SK-N-SH (cell line): ENCODE data around the gene PRDM8. TPM values are rescaled to one million over a fixed set of nuclear protein-coding genes. Genes with fewer than 3 reads are reported as not detected.

ENCODE experiments used
- CTCF ChIA-PET: fragments of 300-600, 350-600 bp; formaldehyde crosslinking; extraction: SDS; loops from one replicate; lab custom pipeline; 2021; lab: Yijun Ruan, JAX
- POLR2A ChIA-PET: fragments of 350-600 bp; sonication (Branson Sonifier 250); formaldehyde crosslinking; extraction: SDS; loops from one replicate; lab custom pipeline; 2020; ENCODE audit warnings: antibody characterized with exemption, inconsistent platforms; lab: Yijun Ruan, JAX
- DNase-seq: peaks from one replicate; pipeline ENCODE4 v3.0.0; 2012
- H2AFZ ChIP-seq: fragments of 200-600 bp; sonication (generic); 2 replicates; pipeline ENCODE4 v1.8.1; 2016; ENCODE audit warnings: antibody characterized with exemption, mild to moderate bottlenecking, low read depth
- H3F3A ChIP-seq: fragments of 200-600 bp; sonication (generic); replicated peaks from 2 replicates; pipeline ENCODE3; 2016; ENCODE audit warnings: antibody characterized with exemption, mild to moderate bottlenecking; ENCODE audit not compliant: insufficient read depth
- H3K27ac ChIP-seq, 2 experiments: fragments of 200-500 bp in 1 of 2; fragments of 200-600 bp in 1 of 2; sonication (Bioruptor generic) in 1 of 2; sonication (generic), shearing (Covaris generic) in 1 of 2; 2 replicates each; pipeline versions ENCODE4 v1.5.1 to v1.6.1; 2014 to 2016; ENCODE audit warnings: low read depth in 2 of 2, inconsistent platforms in 1 of 2, low read length in 1 of 2, mild to moderate bottlenecking in 1 of 2, mixed read lengths in 1 of 2
- H3K27me3 ChIP-seq: fragments of 200-600 bp; sonication (generic), shearing (Covaris generic); 2 replicates; pipeline ENCODE4 v1.6.1; 2016; ENCODE audit warnings: mixed run types; ENCODE audit not compliant: insufficient read depth
- H3K36me3 ChIP-seq, 2 experiments: fragments of 200-500 bp in 1 of 2; fragments of 200-600 bp in 1 of 2; sonication (Bioruptor generic) in 1 of 2; sonication (generic) in 1 of 2; replicated peaks in 1 of 2; 2 replicates each; pipeline versions ENCODE3 to v1.5.1; 2014 to 2016; ENCODE audit warnings: low read length in 1 of 2, mild to moderate bottlenecking in 1 of 2; ENCODE audit not compliant: insufficient read depth in 2 of 2, control insufficient read depth in 1 of 2
- H3K4me1 ChIP-seq, 2 experiments: fragments of 200-500 bp in 1 of 2; fragments of 200-600 bp in 1 of 2; sonication (Bioruptor generic) in 1 of 2; sonication (generic), shearing (Covaris generic) in 1 of 2; 2 replicates each; pipeline versions ENCODE4 v1.5.1 to v1.6.1; 2014 to 2016; ENCODE audit warnings: low read depth in 1 of 2, low read length in 1 of 2, mixed run types in 1 of 2; ENCODE audit not compliant: insufficient read depth in 2 of 2, control insufficient read depth in 1 of 2
- H3K4me2 ChIP-seq: fragments of 200-600 bp; sonication (generic), shearing (Covaris generic); 2 replicates; pipeline ENCODE4 v1.6.1; 2017; ENCODE audit warnings: mixed run types
- H3K4me3 ChIP-seq, 2 experiments: fragments of 200-500 bp in 1 of 2; fragments of 200-600 bp in 1 of 2; sonication (Bioruptor generic) in 1 of 2; sonication (generic), shearing (Covaris generic) in 1 of 2; 2 replicates each; pipeline versions ENCODE4 v1.5.1 to v1.8.1; 2014 to 2016; ENCODE audit warnings: low read depth in 2 of 2, inconsistent platforms in 1 of 2, low read length in 1 of 2, mild to moderate bottlenecking in 1 of 2, mixed read lengths in 1 of 2, moderate library complexity in 1 of 2
- H3K79me2 ChIP-seq: fragments of 200-600 bp; sonication (generic); 2 replicates; pipeline ENCODE4 v1.8.1; 2017; ENCODE audit warnings: mild to moderate bottlenecking; ENCODE audit not compliant: insufficient read depth
- H3K9ac ChIP-seq: fragments of 200-600 bp; sonication (generic); 2 replicates; pipeline ENCODE4 v1.6.1; 2017; ENCODE audit warnings: mixed run types
- H3K9me2 ChIP-seq: fragments of 200-600 bp; sonication (generic); 2 replicates; pipeline ENCODE4 v1.6.1; 2017; ENCODE audit warnings: mixed run types
- H3K9me3 ChIP-seq: fragments of 200-600 bp; sonication (generic); 2 replicates; pipeline ENCODE4 v1.6.1; 2017; ENCODE audit warnings: mixed run types, mild to moderate bottlenecking, moderate library complexity
- H4K20me1 ChIP-seq: fragments of 200-600 bp; sonication (generic); 2 replicates; pipeline ENCODE4 v1.6.1; 2017; ENCODE audit warnings: mild to moderate bottlenecking, mixed run types; ENCODE audit not compliant: insufficient read depth
- CHD2 ChIP-seq: fragments of 150-350 bp; IDR thresholded peaks from 2 replicates; pipeline ENCODE4 v1.6.1; 2018; ENCODE audit warnings: low read length; ENCODE audit not compliant: partially characterized antibody
- EP300 ChIP-seq, 2 experiments: IDR thresholded peaks; 2 replicates each; pipeline versions ENCODE4 v1.4.0 to v1.6.1; 2012; ENCODE audit warnings: borderline replicate concordance in 1 of 2, low read depth in 1 of 2, low read length in 1 of 2
- GATA2 ChIP-seq: sonication (generic); formaldehyde crosslinking; IDR thresholded peaks from 2 replicates; pipeline ENCODE4 v1.5.0; 2020; ENCODE audit warnings: mild to moderate bottlenecking, missing genetic modification reagents
- JUND ChIP-seq: IDR thresholded peaks from 2 replicates; pipeline ENCODE4 v1.4.0; 2012
- MEF2A ChIP-seq: IDR thresholded peaks from 2 replicates; pipeline ENCODE4 v1.4.0; 2012; ENCODE audit warnings: low read depth, borderline replicate concordance
- NFIC ChIP-seq: IDR thresholded peaks from 2 replicates; pipeline ENCODE4 v1.4.0; 2012; ENCODE audit warnings: borderline replicate concordance
- NRF1 ChIP-seq: IDR thresholded peaks from 2 replicates; pipeline ENCODE4 v1.6.1; 2012; ENCODE audit warnings: low read depth, mild to moderate bottlenecking, low read length
- POLR2AphosphoS5 ChIP-seq: IDR thresholded peaks from 2 replicates; pipeline ENCODE4 v1.6.1; 2012; ENCODE audit warnings: low read depth, low read length
- RAD21 ChIP-seq: IDR thresholded peaks from 2 replicates; pipeline ENCODE4 v1.6.1; 2012; ENCODE audit warnings: mild to moderate bottlenecking, low read length
- RFX5 ChIP-seq: IDR thresholded peaks from 2 replicates; pipeline ENCODE4 v1.6.1; 2012; ENCODE audit warnings: mild to moderate bottlenecking, improper control_type of control experiment, low read length
- SIN3A ChIP-seq: IDR thresholded peaks from 2 replicates; pipeline ENCODE4 v1.6.1; 2012; ENCODE audit warnings: low read depth, mild to moderate bottlenecking, low read length, moderate library complexity, borderline replicate concordance
- SMC3 ChIP-seq: IDR thresholded peaks from 2 replicates; pipeline ENCODE4 v1.6.1; 2012; ENCODE audit warnings: low read depth, low read length, improper control_type of control experiment
- TCF12 ChIP-seq: IDR thresholded peaks from 2 replicates; pipeline ENCODE4 v1.4.0; 2012
- TEAD4 ChIP-seq: IDR thresholded peaks from 2 replicates; pipeline ENCODE4 v1.4.0; 2012; ENCODE audit warnings: mild to moderate bottlenecking, borderline replicate concordance; ENCODE audit not compliant: insufficient read depth
- WGBS: methylation state at CpG from one replicate; pipeline ENCODE4 v1.1.6; 2017; ENCODE audit warnings: low lambda C conversion rate; 5-methylcytosine and 5-hydroxymethylcytosine counted together
- polyA plus RNA-seq, 3 experiments: library from polyadenylated mRNA; depleted of rRNA; stranded (reverse); fragments of >200 nt; gene quantifications; 2 replicates each; pipeline ENCODE4 v1.2.3, GENCODE V29; 2012
- TF ChIP-seq, protein P1 (sequence below): fragments of 200-600 bp; sonication (generic); IDR thresholded peaks from 2 replicates; pipeline ENCODE4 v1.6.1; 2017; ENCODE audit warnings: antibody characterized with exemption, mild to moderate bottlenecking, moderate library complexity

The PRDM8 gene
- polyA plus RNA-seq, 1 of the 3 experiments (the other 2 are of a cell fraction) = 3.5 TPM

GRCh38 chr4:80207664-80208063 is 10.4 kb downstream of the PRDM8 start (continued):
- TF ChIP-seq JUND (no peak), EP300 (IDR thresholded peaks at IDR 0.05; ENCODE audit: borderline replicate concordance in 1 of 2, low read depth in 1 of 2, low read length in 1 of 2) (no peak), MEF2A (no peak), SIN3A (no peak), NFIC (no peak), CHD2 (no peak), POLR2AphosphoS5 (no peak), NRF1 (no peak)
- TF ChIP-seq, all 33 proteins: peak for 0

DNA sequence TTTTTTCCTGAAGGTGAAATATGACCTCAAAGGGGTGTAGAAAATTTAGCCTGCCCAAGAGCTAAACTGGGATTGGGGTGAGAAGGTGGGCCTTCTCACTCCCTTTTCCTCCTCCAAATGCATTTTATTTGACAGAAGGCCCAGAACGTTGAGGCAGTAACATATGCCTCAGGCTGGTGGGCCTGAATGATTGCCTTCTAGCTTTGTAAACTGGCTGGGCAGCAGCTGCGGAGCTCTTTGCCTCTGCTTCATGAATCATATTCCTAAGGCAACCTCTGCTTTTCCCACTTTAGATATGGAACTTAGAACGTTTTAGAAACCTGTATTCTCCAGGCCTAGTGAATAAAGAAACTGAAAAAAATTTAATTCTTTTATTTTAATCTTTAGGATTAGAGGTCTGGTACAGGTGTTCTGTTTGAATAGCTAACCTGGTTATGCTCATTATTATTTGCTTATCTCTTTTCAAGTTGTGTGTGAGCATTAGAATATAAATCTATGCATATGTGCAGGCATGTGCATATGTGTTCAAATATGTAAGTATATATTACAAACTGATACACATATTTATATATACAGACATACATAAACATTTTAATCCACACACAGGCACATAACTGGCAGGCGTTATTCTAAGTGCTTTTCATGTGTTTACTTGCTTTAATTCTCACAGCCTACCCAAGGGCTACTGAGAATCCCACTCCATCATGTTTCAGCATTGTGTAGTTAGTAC is 11.5 kb downstream of the PRDM8 start:
- no peak for DNase-seq
- Histone ChIP-seq H3K9me3 (no peaks in the 10 kb centered on the region), H3K36me3 (no peaks in the 10 kb centered on the region), H3K9ac (no peak overlapping the region), H3K79me2 (no peaks in the 10 kb centered on the region), H3K9me2 (no peaks in the 10 kb centered on the region), H3K4me3 (no peak overlapping the region), H3K4me2 (no peak overlapping the region)
- TF ChIP-seq, protein P1, sequence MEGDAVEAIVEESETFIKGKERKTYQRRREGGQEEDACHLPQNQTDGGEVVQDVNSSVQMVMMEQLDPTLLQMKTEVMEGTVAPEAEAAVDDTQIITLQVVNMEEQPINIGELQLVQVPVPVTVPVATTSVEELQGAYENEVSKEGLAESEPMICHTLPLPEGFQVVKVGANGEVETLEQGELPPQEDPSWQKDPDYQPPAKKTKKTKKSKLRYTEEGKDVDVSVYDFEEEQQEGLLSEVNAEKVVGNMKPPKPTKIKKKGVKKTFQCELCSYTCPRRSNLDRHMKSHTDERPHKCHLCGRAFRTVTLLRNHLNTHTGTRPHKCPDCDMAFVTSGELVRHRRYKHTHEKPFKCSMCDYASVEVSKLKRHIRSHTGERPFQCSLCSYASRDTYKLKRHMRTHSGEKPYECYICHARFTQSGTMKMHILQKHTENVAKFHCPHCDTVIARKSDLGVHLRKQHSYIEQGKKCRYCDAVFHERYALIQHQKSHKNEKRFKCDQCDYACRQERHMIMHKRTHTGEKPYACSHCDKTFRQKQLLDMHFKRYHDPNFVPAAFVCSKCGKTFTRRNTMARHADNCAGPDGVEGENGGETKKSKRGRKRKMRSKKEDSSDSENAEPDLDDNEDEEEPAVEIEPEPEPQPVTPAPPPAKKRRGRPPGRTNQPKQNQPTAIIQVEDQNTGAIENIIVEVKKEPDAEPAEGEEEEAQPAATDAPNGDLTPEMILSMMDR = no peak
- TF ChIP-seq, all 33 proteins: peak for 0
- ChIA-PET CTCF (interaction anchor here (1.2 to 1.3 kb wide), 2 partner anchors 84 to 1254 kb away, joined by 3 read pairs; no protein-coding TSS in a partner anchor), POLR2A (interaction anchor here (1.2 kb wide), 1 partner anchor 1270 kb away, joined by 3 read pairs; the partner anchor contains the start of gene PAQR3)
- peaks cover 18% of the 10 kb centered on the region for H3F3A ChIP-seq
- no peaks in the 10 kb centered on the region for H3K27me3 ChIP-seq
- no peak overlapping the region for H3K27ac ChIP-seq
- H4K20me1 ChIP-seq = no peaks in the 10 kb centered on the region
- 74% methylated on average over 4 of the region's 4 CpGs for WGBS
- no peak overlapping the region for H2AFZ ChIP-seq
- H3K4me1 ChIP-seq = peaks cover 0 to 7% of the 10 kb centered on the region in 2 experiments; a peak in 1 of 4 replicates

DNA sequence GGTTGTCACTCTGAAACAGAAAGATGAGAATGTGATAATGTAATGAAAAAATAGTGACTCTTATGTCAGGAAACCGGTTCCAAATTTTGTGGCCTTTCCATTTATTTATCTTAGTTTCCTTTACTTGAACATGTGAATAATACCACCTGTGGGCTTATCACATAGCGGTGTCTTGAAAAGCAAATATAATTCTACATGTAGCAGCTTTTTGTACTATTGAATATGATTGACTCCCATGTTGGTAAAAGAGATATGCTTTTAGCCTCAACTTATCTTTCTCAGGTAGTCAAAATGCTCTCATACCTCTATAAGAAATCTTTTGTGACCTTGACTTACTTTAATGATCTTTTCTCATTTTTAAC is 12.0 kb downstream of the PRDM8 start:
- ChIA-PET POLR2A (interaction anchor here (1.2 kb wide), 1 partner anchor 1270 kb away, joined by 3 read pairs; the partner anchor contains the start of gene PAQR3), CTCF (interaction anchor here (1.2 to 1.3 kb wide), 3 partner anchors 84 to 1257 kb away, joined by 3 to 9 read pairs (median 3); no protein-coding TSS in a partner anchor)
- Histone ChIP-seq H3K36me3 (no peaks in the 10 kb centered on the region), H3K4me3 (no peak overlapping the region), H3K9me3 (no peaks in the 10 kb centered on the region), H3K9me2 (no peaks in the 10 kb centered on the region), H4K20me1 (no peaks in the 10 kb centered on the region), H3K4me2 (no peak overlapping the region), H3K79me2 (no peaks in the 10 kb centered on the region), H3K9ac (no peak overlapping the region), H3K27me3 (no peaks in the 10 kb centered on the region), H3K4me1 (peaks cover 0 to 7% of the 10 kb centered on the region in 2 experiments; a peak in 1 of 4 replicates), H3F3A (peaks cover 22% of the 10 kb centered on the region), H3K27ac (no peak overlapping the region), H2AFZ (no peak overlapping the region)
- WGBS = 96% methylated on average over 2 of the region's 2 CpGs
- DNase-seq = no peak
- TF ChIP-seq SMC3 (no peak), RFX5 (no peak), TEAD4 (no peak), GATA2 (CRISPR knock-in tag) (no peak), RAD21 (no peak), EP300 (IDR thresholded peaks at IDR 0.05; ENCODE audit: borderline replicate concordance in 1 of 2, low read depth in 1 of 2, low read length in 1 of 2) (no peak), TCF12 (no peak)
